Measurements from ENCODE around the gene HBEGF. TPM values are rescaled to one million over a fixed set of nuclear protein-coding genes. Genes with fewer than 3 reads are reported as not detected.

The HBEGF gene
- total and polyA plus RNA-seq, 10 of the 15 experiments (the other 5 are each of a cell fraction or from before 2014, with no cell fraction given): 0.87 to 3.1 (median 2.1) TPM

DNA sequence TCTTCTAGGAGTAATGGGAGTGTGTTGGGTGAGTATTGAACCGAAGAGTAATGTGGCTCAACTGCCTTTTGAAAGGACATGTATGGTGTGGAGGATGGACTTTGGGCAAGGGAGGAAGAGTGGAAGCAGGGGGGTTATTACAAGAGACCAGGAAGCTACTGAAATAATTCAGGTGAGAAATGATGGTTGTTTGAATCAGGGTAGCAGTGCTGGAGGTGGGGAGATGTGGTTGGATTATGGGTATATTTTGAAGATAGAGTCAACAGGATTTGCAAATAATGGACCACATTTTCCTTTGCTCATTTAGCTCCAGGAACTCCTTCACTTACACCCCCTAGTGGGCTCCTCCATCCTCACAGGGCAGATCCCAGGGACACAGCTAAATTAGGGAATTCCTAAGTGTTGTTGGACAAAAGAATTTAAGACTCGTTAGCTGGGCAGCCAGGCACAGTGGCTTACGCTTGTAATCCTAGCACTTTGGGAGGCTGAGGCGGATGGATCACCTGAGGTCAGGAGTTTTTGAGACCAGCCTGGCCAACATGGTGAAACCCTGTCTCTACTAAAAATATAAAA, 12.4 kb upstream of the HBEGF start:
- BruUV-seq (replicated peaks): no TSS peak
- no peak for ATAC-seq
- Histone ChIP-seq H3K9ac (ENCODE audit: control insufficient read depth, insufficient read depth, low read length) (no peak overlapping the region), H3K36me3 (ENCODE audit: control insufficient read depth in 2 of 2, insufficient read depth in 2 of 2, low read length in 1 of 2) (no peaks in the 10 kb centered on the region), H3K79me2 (ENCODE audit: control insufficient read depth, insufficient read depth, low read length) (no peaks in the 10 kb centered on the region), H2AFZ (ENCODE audit: control insufficient read depth, low read depth, low read length) (no peak overlapping the region), H3K4me1 (ENCODE audit: control insufficient read depth, insufficient read depth, low read length) (peaks cover 11% of the 10 kb centered on the region), H3K27ac (ENCODE audit: control insufficient read depth, insufficient read depth) (no peak overlapping the region), H3K9me3 (replicated peaks; ENCODE audit: control insufficient read depth, insufficient read depth, low read length) (no peaks in the 10 kb centered on the region), H4K20me1 (ENCODE audit: control insufficient read depth, insufficient read depth) (no peaks in the 10 kb centered on the region), H3K27me3 (replicated peaks in 1 of 2; ENCODE audit: control insufficient read depth in 2 of 2, insufficient read depth in 2 of 2, low read length in 1 of 2) (no peaks in the 10 kb centered on the region), H3K4me2 (ENCODE audit: control insufficient read depth, insufficient read depth) (no peak overlapping the region), H3K4me3 (no peak overlapping the region)
- TF ChIP-seq CHD4 (IDR thresholded peaks at IDR 0.05): no peak
- no peak for TF ChIP-seq YY1 (IDR thresholded peaks at IDR 0.05; ENCODE audit: low read depth, low read length)
- no peak for TF ChIP-seq TAF1 (IDR thresholded peaks at IDR 0.05; ENCODE audit: borderline replicate concordance, low read depth, low read length)
- TF ChIP-seq SPI1 (IDR thresholded peaks at IDR 0.05; ENCODE audit: borderline replicate concordance, insufficient read depth, low read depth, low read length): no peak
- no peak for TF ChIP-seq NFYA (IDR thresholded peaks at IDR 0.05; ENCODE audit: borderline replicate concordance, low read depth, low read length)
- TF ChIP-seq NR2C2 (IDR thresholded peaks at IDR 0.05; ENCODE audit: borderline replicate concordance, control insufficient read depth, insufficient read length, low read depth): no peak
- TF ChIP-seq, protein P1, sequence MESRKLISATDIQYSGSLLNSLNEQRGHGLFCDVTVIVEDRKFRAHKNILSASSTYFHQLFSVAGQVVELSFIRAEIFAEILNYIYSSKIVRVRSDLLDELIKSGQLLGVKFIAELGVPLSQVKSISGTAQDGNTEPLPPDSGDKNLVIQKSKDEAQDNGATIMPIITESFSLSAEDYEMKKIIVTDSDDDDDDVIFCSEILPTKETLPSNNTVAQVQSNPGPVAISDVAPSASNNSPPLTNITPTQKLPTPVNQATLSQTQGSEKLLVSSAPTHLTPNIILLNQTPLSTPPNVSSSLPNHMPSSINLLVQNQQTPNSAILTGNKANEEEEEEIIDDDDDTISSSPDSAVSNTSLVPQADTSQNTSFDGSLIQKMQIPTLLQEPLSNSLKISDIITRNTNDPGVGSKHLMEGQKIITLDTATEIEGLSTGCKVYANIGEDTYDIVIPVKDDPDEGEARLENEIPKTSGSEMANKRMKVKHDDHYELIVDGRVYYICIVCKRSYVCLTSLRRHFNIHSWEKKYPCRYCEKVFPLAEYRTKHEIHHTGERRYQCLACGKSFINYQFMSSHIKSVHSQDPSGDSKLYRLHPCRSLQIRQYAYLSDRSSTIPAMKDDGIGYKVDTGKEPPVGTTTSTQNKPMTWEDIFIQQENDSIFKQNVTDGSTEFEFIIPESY (IDR thresholded peaks at IDR 0.05): no peak
- TF ChIP-seq, protein P2, sequence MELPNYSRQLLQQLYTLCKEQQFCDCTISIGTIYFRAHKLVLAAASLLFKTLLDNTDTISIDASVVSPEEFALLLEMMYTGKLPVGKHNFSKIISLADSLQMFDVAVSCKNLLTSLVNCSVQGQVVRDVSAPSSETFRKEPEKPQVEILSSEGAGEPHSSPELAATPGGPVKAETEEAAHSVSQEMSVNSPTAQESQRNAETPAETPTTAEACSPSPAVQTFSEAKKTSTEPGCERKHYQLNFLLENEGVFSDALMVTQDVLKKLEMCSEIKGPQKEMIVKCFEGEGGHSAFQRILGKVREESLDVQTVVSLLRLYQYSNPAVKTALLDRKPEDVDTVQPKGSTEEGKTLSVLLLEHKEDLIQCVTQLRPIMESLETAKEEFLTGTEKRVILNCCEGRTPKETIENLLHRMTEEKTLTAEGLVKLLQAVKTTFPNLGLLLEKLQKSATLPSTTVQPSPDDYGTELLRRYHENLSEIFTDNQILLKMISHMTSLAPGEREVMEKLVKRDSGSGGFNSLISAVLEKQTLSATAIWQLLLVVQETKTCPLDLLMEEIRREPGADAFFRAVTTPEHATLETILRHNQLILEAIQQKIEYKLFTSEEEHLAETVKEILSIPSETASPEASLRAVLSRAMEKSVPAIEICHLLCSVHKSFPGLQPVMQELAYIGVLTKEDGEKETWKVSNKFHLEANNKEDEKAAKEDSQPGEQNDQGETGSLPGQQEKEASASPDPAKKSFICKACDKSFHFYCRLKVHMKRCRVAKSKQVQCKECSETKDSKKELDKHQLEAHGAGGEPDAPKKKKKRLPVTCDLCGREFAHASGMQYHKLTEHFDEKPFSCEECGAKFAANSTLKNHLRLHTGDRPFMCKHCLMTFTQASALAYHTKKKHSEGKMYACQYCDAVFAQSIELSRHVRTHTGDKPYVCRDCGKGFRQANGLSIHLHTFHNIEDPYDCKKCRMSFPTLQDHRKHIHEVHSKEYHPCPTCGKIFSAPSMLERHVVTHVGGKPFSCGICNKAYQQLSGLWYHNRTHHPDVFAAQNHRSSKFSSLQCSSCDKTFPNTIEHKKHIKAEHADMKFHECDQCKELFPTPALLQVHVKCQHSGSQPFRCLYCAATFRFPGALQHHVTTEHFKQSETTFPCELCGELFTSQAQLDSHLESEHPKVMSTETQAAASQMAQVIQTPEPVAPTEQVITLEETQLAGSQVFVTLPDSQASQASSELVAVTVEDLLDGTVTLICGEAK (IDR thresholded peaks at IDR 0.05; ENCODE audit: borderline replicate concordance): no peak
- TF ChIP-seq, protein P3, sequence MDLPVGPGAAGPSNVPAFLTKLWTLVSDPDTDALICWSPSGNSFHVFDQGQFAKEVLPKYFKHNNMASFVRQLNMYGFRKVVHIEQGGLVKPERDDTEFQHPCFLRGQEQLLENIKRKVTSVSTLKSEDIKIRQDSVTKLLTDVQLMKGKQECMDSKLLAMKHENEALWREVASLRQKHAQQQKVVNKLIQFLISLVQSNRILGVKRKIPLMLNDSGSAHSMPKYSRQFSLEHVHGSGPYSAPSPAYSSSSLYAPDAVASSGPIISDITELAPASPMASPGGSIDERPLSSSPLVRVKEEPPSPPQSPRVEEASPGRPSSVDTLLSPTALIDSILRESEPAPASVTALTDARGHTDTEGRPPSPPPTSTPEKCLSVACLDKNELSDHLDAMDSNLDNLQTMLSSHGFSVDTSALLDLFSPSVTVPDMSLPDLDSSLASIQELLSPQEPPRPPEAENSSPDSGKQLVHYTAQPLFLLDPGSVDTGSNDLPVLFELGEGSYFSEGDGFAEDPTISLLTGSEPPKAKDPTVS (IDR thresholded peaks at IDR 0.05; ENCODE audit: low read depth, low read length): no peak
- TF ChIP-seq, protein P4, sequence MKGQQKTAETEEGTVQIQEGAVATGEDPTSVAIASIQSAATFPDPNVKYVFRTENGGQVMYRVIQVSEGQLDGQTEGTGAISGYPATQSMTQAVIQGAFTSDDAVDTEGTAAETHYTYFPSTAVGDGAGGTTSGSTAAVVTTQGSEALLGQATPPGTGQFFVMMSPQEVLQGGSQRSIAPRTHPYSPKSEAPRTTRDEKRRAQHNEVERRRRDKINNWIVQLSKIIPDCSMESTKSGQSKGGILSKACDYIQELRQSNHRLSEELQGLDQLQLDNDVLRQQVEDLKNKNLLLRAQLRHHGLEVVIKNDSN (IDR thresholded peaks at IDR 0.05; ENCODE audit: borderline replicate concordance, extremely low read length, insufficient read depth, low read depth, low read length): no peak
- no peak for FAIRE-seq
- ChIA-PET CTCF (interaction anchor here (0.6 to 3.3 kb wide), 29 partner anchors 9 to 367 kb away, joined by 3 to 44 read pairs (median 4); partner anchors contain the start of genes HBEGF, IK and NDUFA2), SMC1A (ENCODE audit: uncharacterized antibody, unreplicated experiment) (interaction anchor here (0.6 to 2.8 kb wide), 9 partner anchors 9 to 367 kb away, joined by 3 to 20 read pairs (median 4); partner anchors contain the start of gene HBEGF), RAD21 (ENCODE audit: unreplicated experiment) (interaction anchor here (0.6 to 1.9 kb wide), 8 partner anchors 12 to 360 kb away, joined by 3 to 22 read pairs (median 3); partner anchors contain the start of gene HBEGF), POLR2A (interaction anchor here (0.6 to 1.5 kb wide), 3 partner anchors 31 to 119 kb away, joined by 3 to 5 read pairs (median 5); no protein-coding TSS in a partner anchor)
- WGBS (ENCODE audit: insufficient coverage, insufficient replicate concordance, low lambda C conversion rate, missing lambda C conversion rate): 72% methylated on average over 4 of the region's 4 CpGs
- in situ Hi-C loops (cut with MboI) (no loop called here), intact Hi-C loops (cut with micrococcal nuclease; ENCODE audit: unreplicated experiment) (loop anchor here (5.0 kb wide), 1 partner anchor 182 kb away; the partner anchor contains the start of gene CYSTM1)
- no peak for DNase-seq (ENCODE audit: low read depth, low spot score)

Measured in GM12878 (cell line).